Peyer's patch (tissue), 4 donors: ENCODE measurements around the gene LURAP1L.

Source experiments
- CTCF ChIP-seq, 6 experiments: fragments of 450-650 bp in 4 of 6; fragments of 200-600 bp in 2 of 6; sonication (generic) in 1 of 6; IDR thresholded peaks; one replicate each; pipeline ENCODE4 v1.5.1; 2017 to 2019; ENCODE audit warnings: antibody characterized with exemption in 6 of 6, mild to moderate bottlenecking in 3 of 6, moderate library complexity in 1 of 6
- POLR2A ChIP-seq, 2 donors: fragments of 450-650 bp; IDR thresholded peaks; one replicate each; pipeline ENCODE4 v1.5.1; 2017; ENCODE audit warnings: antibody characterized with exemption in 2 of 2, mild to moderate bottlenecking in 2 of 2, moderate library complexity in 2 of 2

GRCh38 chr9:12814877-12815237 is 40.0 kb downstream of the LURAP1L start:
- TF ChIP-seq POLR2A (IDR thresholded peaks at IDR 0.05): no peak
- TF ChIP-seq CTCF (IDR thresholded peaks at IDR 0.05): no peak
